Measurements from ENCODE around the gene EXD3. TPM values are rescaled to one million over a fixed set of nuclear protein-coding genes. Genes with fewer than 3 reads are reported as not detected.

EXD3 gene
- total RNA-seq, 2 experiments from 2014 or later, result 20.8 to 27.0 TPM

- ChIA-PET POLR2A (no interaction called here), CTCF (ENCODE audit: unreplicated experiment) (no interaction called here)
- Histone ChIP-seq H4K20me1 (ENCODE audit: insufficient read depth, low read length) (no peaks in the 10 kb centered on the region), H3K79me2 (ENCODE audit: insufficient read depth, low read depth, low read length) (no peaks in the 10 kb centered on the region), H3K27ac (ENCODE audit: low read depth, low read length, poor library complexity, severe bottlenecking) (no peak overlapping the region), H2AFZ (ENCODE audit: low read length) (no peak overlapping the region), H3K36me3 (ENCODE audit: insufficient read depth, low read length) (0 out of 2 replicates have a peak, but pooled peaks cover 8% of the 10 kb centered on the region), H3K4me1 (ENCODE audit: insufficient read depth, low read length, poor library complexity, severe bottlenecking) (peaks cover 12% of the 10 kb centered on the region), H3K9me3 (ENCODE audit: low read length) (no peaks in the 10 kb centered on the region), H3K4me2 (ENCODE audit: low read length) (no peak overlapping the region), H3K9me2 (ENCODE audit: insufficient read depth, low read length) (no peaks in the 10 kb centered on the region), H3K4me3 (ENCODE audit: low read depth, low read length, poor library complexity, severe bottlenecking) (no peak overlapping the region)
- intact Hi-C loops (cut with micrococcal nuclease; ENCODE audit: unreplicated experiment), result loop anchor here (5.0 kb wide), 2 partner anchors 145 to 160 kb away; partner anchors contain the start of gene NRARP
- no TSS peak for BruUV-seq (replicated peaks)
- no peak for TF ChIP-seq CTCF (conservative IDR thresholded peaks at IDR 0.05; ENCODE audit: low read length)
- TF ChIP-seq EZH2phosphoT487 (IDR thresholded peaks at IDR 0.05; ENCODE audit: borderline replicate concordance, low read depth, low read length), result no peak
- DNase-seq (ENCODE audit: low spot score), result no peak
These were observed 24.0 kb upstream of the EXD3 start for GRCh38 chr9:137446851-137447471.

- Histone ChIP-seq H2AFZ (ENCODE audit: low read length) (no peak overlapping the region), H3K4me1 (ENCODE audit: insufficient read depth, low read length, poor library complexity, severe bottlenecking) (peaks cover 12% of the 10 kb centered on the region), H3K4me2 (ENCODE audit: low read length) (no peak overlapping the region), H3K9me3 (ENCODE audit: low read length) (no peaks in the 10 kb centered on the region), H3K36me3 (ENCODE audit: insufficient read depth, low read length) (0 out of 2 replicates have a peak, but pooled peaks cover 8% of the 10 kb centered on the region), H4K20me1 (ENCODE audit: insufficient read depth, low read length) (no peaks in the 10 kb centered on the region), H3K27ac (ENCODE audit: low read depth, low read length, poor library complexity, severe bottlenecking) (no peak overlapping the region), H3K4me3 (ENCODE audit: low read depth, low read length, poor library complexity, severe bottlenecking) (no peak overlapping the region), H3K79me2 (ENCODE audit: insufficient read depth, low read depth, low read length) (no peaks in the 10 kb centered on the region), H3K9me2 (ENCODE audit: insufficient read depth, low read length) (no peaks in the 10 kb centered on the region)
- TF ChIP-seq CTCF (conservative IDR thresholded peaks at IDR 0.05; ENCODE audit: low read length), result no peak
- no peak for TF ChIP-seq EZH2phosphoT487 (IDR thresholded peaks at IDR 0.05; ENCODE audit: borderline replicate concordance, low read depth, low read length)
- BruUV-seq (replicated peaks), result no TSS peak
- CTCF ChIA-PET (ENCODE audit: unreplicated experiment), result no interaction called here
- POLR2A ChIA-PET, result no interaction called here
- intact Hi-C loops (cut with micrococcal nuclease; ENCODE audit: unreplicated experiment), result loop anchor here (5.0 kb wide), 2 partner anchors 144 to 159 kb away; partner anchors contain the start of gene NRARP
- no peak for DNase-seq (ENCODE audit: low spot score)
These were observed 23.0 kb upstream of the EXD3 start for GRCh38 chr9:137445930-137446431.

GRCh38 chr9:137445275-137445807 is 22.4 kb upstream of the EXD3 start:
- H3K27ac ChIP-seq (ENCODE audit: low read depth, low read length, poor library complexity, severe bottlenecking), result no peak overlapping the region
- intact Hi-C loops (cut with micrococcal nuclease; ENCODE audit: unreplicated experiment), result loop anchor here (5.0 kb wide), 2 partner anchors 143 to 158 kb away; partner anchors contain the start of gene NRARP
- H3K36me3 ChIP-seq (ENCODE audit: insufficient read depth, low read length), result 0 out of 2 replicates have a peak, but pooled peaks cover 8% of the 10 kb centered on the region
- DNase-seq (ENCODE audit: low spot score), result peak; percentile 75
- peaks cover 5% of the 10 kb centered on the region for H3K4me1 ChIP-seq (ENCODE audit: insufficient read depth, low read length, poor library complexity, severe bottlenecking)
- H3K4me3 ChIP-seq (ENCODE audit: low read depth, low read length, poor library complexity, severe bottlenecking), result no peak overlapping the region
- no peaks in the 10 kb centered on the region for H3K9me3 ChIP-seq (ENCODE audit: low read length)
- ChIA-PET POLR2A (no interaction called here), CTCF (ENCODE audit: unreplicated experiment) (no interaction called here)
- TF ChIP-seq EZH2phosphoT487 (IDR thresholded peaks at IDR 0.05; ENCODE audit: borderline replicate concordance, low read depth, low read length) (no peak), CTCF (conservative IDR thresholded peaks at IDR 0.05; ENCODE audit: low read length) (peak; percentile 89)
- H4K20me1 ChIP-seq (ENCODE audit: insufficient read depth, low read length), result no peaks in the 10 kb centered on the region
- no peaks in the 10 kb centered on the region for H3K79me2 ChIP-seq (ENCODE audit: insufficient read depth, low read depth, low read length)
- no peak overlapping the region for H3K4me2 ChIP-seq (ENCODE audit: low read length)
- no peak overlapping the region for H2AFZ ChIP-seq (ENCODE audit: low read length)
- BruUV-seq (replicated peaks), result no TSS peak
- no peaks in the 10 kb centered on the region for H3K9me2 ChIP-seq (ENCODE audit: insufficient read depth, low read length)
